NCI-H2107 treated with DMSO at 0.1 percent for 48 hours (cell line): Measurements from ENCODE around the gene ZNF518B.
"Not testable (repeated sequence)": the region's sequence is repeated elsewhere in the genome, so short reads cannot be mapped to it uniquely, and the experiment has no call there.

Source experiments
- DNase-seq: peaks from one replicate; lab custom pipeline; 2025; ENCODE audit not compliant: unreplicated experiment; lab: John Stamatoyannopoulos, UW

Gene ZNF518B

DNA sequence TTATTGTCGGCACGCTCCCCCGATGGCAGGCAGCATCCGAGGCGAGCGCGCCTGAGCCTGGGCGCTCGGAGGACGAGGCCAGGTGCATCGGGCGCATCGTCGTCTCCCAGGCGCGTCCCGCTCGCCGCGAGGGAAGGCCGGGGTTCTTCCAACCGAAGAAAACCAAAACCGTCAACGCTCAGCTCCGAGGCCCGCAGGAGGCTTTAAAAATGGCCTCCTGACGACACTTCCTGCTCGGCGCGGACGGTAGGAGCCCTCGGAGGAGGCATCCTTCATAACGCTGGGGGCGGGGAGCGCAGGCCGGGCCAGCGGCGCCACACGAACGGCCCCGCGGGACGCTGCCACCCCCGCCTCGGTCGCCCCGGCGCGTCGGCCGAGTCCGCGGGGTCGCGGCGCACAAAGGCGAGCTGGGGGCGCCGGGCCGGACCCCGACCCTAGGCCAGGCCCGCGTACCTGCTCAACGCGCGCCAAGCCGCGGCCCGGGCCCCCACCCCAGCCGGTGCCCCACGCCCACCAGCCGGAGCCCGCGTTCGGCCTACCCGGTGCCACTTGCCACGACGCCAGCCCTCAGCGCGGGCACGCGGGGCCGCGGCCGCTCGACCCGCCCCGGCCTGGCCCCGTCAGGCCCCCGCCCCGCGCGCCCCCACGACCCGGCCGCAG, 501 bp downstream of the ZNF518B start:
- DNase-seq = no peak

DNA sequence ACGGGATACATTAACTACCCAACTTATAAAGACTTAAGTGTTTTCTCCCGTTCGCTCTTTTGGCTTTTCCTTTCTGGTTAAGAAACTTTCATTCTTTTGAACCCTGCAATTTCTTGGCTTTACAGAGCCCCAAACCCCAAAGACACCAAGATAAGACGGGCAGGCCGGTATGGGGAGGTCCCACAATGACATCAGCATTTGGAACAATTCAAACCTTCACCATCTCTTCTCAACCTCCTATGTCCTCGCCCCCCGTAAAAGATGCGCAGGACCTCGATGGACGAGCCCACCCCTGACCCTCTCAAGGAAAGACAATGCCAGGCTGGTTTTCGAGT, 999 bp downstream of the ZNF518B start:
- no peak for DNase-seq

DNA sequence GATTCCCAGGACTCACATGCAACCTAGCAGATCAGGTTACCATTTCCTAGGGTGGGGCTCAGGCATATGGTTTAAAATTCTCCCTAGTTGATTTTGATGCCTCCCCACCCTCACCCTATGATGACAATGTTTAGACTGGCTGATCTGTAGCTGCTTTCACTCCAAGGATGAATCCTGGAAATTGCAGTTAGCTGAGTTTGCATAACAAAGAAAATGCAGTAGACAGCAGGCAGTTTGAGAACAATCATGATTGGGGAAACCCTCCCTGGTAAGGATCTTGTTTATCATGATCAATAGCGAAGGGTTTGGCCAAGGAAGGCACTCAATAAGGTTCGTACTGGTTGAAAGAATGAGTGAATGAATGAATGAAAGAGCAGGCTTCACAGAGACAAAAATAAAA, 2.1 kb downstream of the ZNF518B start:
- DNase-seq = no peak

DNA sequence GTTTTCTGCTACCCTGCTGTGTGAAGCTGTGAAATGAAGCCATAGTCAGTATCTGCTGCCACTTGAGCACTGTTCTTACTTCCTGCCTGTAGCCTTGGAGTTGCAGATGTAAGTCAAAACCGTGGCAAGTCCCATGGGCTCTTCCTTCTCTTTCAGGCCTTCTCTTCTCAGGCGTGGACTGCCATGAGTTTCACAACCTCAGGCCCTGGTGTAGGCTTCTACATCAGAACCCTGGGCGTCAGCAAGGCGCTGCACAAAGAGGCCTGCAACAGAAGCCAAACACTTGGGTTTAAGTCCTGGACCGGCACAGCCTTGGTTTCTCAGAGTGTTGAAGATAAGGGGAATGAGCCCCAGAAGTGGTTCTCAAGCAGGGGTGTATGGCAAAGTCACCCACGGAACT, 2.5 kb downstream of the ZNF518B start:
- DNase-seq = no peak

DNA sequence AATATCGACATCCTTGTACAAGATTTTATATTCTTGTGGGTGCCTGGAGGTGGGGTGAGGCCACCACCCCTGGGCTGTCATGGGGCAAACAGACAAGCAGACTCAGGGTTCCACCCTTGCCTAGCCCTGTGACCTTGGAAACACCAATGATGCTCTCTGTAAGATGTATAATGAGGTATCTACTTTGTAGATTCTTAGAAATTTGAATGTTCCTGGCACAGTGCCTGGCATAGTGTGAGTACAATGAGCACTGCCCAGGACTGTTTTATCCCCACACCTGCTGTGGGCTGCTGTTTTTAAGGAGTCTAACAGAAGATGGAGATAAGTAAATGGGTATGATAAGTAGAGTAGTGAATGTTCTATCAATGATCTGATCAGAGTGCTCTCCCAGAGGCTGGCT, 3.1 kb downstream of the ZNF518B start:
- no peak for DNase-seq

DNA sequence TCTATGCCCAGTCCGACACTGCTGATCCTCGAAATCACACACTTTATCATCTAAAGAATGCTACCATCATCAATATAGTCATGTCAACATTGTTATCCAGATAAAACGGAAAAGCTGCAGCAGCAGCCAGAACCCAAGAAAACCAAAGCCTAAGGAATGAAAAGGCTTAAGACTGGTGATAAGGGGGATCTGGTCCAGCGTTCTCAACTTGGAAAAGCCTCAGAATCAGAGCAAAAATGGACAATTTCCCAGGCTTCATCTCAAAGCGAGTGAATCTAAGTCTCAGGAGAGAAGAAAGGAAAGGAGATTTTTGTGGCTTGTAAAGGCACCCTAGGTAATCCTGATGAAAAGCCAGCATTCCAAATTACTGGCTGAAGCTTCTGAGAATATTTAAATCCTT, 8.2 kb downstream of the ZNF518B start:
- no peak for DNase-seq

DNA sequence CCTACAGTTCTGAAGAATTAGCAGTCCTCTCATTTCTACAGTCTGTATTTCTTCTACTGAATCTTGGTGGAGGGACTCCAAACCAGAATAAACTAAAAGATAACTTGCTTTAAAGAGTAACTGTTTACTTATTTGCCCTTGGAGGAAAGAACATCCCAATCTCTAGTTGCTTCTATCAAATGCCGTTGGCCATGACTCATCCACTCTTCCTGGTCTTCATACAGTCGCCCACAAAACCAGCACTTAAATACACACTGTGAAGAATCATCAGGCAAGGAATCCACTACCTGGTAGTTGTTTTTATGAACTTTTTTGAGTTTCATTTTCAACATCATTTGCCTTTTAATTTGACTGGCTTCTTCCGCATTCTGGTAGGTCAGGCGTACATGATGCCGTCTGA, 14.2 kb downstream of the ZNF518B start:
- DNase-seq = no peak

DNA sequence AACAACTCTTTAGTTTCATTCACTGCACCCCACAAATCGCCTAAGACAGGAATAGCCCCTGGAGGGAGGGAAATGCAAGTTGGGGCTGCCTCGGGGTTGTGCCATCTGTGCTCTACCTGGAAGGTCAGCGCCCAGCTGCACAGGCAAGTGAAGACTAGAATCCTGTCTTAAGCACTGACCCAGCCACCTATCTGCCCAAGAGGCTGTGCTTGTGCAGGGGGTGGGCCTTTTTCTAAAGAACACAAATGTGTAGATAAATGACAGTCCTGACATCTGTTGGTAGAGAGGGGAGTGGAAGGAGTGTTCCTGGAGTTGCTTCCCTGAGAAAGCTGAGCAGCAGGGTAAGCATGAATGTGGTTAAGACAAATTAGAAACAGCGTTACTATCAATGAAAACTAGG, 15.7 kb downstream of the ZNF518B start:
- no peak for DNase-seq

DNA sequence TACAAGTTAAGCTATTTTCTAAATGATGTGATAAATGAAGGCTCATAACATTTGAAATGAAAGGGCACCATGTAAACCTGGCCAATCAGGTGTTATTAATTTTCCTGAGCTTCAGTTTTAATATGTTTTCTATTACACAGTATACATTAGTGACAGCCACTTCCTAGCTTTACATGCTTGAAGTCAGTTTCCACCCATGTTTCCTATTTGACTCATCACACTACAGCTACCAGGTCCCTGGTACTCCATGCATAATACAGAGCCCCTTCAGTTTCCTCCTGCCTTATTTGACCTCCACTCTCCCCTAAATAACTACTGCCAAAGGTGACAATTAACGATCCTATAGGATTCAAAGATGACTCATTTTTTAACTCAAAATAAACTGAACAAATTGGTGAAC, 18.3 kb downstream of the ZNF518B start:
- no peak for DNase-seq

DNA sequence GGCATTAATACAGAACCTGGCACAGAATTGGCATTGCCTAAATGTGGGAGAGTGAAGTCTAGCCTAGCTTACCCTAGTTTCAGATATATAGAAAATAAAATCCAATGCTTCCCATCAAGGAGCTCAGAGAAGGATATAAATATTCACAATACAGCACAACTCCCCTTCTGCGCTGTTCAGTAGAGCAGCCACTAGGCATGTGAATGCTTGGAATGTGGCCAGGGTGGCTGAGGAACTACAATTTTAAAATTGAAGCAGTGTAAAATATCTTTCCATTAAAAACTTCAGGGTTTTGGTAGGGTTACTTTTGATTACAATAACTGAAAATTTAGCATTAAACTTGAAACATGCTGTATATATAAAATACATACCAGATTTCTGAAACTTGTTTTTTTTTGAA, 19.5 kb downstream of the ZNF518B start:
- DNase-seq = no peak

DNA sequence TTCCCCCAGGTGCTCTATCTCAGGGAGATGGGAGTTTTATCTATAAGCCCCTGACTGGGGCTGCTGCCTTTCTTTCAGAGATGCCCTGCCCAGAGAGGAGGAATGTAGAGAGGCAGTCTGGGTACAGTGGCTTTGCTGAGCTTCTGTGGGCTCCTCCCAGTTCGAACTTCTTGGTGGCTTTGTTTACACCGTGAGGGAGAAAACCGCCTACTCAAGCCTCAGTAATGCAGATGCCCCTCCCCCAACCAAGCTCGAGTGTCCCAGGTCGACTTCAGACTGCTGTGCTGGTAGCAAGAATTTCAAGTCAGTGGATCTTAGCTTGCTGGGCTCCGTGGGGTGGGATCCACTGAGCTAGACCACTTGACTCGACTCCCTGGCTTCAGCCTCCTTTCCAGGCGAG, 29.5 kb downstream of the ZNF518B start:
- not testable (repeated sequence) for DNase-seq

DNA sequence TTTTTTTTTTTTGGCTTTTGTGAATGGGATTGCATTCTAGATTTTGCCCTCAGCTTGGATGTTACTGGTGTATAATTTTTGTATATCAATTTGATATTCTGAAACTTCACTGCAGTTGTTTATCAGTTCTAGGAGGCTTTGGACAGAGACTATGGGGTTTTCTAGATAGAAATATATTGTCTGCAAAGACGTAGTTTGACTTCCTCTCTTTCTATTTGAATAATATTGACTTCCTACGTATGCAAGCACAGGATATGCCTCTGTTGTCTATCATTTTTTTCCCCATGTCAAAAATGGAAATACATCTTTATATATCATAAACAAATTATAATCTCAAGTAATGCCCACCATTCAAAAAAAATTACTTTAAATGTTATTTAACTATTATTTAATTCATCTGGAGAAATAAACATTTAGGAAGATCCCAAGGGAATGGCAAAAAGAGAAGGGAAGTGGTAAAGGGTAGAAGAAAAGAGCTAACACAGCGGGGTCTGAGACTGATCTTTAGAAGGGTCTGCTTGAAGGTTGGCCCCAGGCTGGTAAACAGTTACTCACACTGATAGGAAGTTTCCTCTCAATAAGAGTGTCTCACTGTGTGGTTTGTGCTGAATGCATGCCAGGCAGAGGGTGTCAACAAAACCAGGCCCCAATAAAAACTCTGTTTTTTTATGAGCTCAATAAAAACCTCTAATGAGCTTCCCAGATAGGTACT, 35.7 kb downstream of the ZNF518B start:
- DNase-seq = no peak

DNA sequence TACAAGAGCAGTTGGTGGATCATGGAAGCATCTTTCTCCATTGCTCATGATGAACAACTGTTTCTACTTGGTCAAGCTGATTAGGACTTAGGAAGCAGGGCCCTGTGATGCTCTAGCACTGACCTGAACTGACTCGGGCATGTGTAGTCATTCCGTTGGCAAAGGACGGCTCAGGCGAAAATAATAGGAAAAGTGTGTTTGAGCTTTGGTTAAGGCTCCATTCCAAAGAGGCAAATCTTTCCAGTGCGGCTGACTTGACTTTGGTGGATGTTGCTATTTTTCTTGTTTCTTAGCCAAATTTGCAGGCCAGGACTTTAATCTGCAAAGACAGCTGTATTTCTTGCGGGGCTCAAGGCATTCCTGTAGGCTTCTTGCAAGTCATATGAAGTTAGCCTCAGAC, 39.5 kb downstream of the ZNF518B start:
- no peak for DNase-seq

DNA sequence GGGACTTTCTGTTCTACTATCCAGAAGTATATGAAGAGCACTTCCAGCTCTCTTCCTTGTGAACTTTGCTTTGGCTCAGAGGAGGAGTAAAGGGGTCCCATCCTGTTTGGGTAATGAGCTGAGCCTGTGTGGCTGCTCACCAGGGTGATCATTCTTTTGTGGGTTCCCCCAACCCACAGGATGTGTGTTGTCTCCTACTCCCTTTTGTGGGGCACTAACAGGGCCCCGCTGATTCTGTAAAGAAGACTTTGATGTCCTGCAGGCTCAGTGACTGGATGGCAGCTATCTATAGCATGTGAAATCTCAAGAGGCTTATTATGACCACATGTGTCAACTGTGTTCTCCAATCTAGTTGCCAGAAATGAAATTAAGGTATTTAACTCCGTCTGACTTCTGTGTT, 40.8 kb downstream of the ZNF518B start:
- no peak for DNase-seq

DNA sequence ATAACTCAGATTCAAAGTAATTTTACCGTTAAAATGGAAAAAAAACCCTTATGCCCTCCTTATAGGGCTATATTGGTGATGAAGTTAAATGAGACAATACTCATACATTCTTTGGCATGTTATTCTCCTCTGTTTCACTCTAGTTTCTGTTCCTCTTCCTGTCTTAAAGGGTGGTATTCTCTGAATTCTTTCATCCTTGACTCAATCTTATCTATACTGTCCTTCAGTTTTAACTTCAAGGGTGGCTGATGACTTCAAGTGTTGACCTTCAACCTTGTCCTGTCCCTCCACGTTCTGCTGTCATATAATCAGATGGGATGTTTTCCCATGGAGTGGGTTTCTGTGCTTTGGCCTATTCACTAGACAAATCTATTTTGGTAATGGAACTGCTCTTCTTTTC, 44.0 kb downstream of the ZNF518B start:
- no peak for DNase-seq

DNA sequence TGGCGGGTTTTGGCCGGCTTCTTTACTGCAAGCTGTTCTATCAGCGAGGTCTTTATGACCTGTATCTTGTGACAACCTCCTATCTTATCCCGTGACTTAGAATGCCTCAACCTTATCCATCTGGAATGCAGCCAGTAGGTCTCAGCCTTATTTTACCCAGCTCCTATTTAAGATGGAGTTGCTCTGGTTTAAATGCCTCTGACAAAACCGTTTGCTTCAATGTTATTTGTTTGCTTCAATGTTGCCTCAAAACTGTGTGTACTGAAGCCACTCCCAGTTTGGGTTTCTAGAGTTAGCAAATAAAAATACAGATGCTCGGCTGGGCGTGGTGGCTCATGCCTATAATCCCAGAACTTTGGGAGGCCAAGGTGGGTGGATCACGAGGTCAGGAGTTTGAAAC, 51.6 kb downstream of the ZNF518B start:
- no peak for DNase-seq

DNA sequence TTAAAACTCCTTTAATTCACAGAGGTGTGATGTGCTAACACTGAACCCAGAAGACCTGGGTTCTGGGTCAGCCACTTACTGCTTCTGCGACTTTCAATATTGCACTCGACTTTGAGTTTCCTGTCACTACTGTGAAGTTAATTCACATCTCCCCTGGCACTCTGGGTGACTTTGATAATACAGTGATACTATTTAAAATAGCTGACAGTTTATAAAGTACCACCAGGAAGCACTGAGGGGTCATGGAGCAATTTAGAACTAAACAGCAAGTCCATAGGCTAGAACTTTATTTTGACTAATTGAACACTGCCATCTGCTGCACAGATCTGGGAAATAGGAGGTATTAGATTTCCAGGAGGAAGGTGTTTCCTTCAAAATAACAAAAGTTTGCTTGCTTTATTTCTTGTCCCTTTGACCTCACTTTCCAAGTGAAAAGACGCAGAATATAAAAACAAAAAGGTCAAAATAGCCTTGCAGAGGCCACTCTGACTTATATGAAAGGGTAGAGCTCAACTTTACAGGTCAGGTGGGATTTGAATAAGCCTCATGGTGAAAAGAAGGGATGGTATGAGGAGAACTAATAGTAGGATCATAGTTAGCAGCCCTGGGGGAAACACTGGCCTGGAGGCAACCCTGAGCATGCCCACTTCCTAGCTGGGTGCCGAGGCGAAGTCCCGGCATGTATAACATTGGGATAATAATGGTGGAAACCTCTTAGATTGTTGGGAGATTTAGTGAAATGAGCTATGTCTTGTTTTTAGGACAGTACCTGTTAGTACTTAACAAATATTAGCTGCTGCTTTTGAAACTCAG, 53.4 kb downstream of the ZNF518B start:
- DNase-seq = peak; percentile 40

DNA sequence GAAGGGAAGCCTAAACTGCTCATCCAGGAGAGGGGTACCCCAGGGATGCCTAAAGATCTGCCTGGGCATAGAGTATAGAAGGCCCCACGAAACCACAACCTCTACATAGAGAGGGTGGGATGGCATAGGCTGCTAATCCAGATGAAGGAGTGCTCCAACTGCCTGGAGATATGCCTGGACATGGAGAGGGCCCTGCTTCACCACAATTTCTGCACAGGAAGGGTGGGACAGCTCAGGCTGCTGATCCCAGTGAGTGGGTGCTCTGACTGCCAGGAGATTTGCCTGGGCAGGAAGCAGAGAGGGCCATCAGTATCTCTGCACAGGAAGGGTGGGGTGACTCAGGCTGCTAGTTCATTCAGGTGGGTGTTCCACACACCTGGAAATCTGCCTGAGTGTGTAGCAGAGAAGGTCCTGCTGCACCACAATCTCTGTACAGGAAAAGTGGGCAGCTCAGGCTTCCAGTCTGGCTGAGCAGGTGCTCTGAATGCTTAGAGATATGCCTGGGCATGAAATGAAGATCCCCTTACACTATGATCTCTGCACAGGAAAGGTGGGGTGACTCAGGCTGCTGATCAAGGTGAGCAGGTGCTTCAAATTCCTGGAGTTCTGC, 61.1 kb downstream of the ZNF518B start:
- DNase-seq = no peak
